AML-193 (cell line): Measurements from ENCODE around the gene CFAP46.
"Not testable (repeated sequence)": the region's sequence is repeated elsewhere in the genome, so short reads cannot be mapped to it uniquely, and the experiment has no call there.

Experiments used
- DNase-seq, 2 experiments: peaks; one replicate each; lab custom pipeline; 2025; lab: John Stamatoyannopoulos, UW

CFAP46 gene

GRCh38 chr10:132962623-132963429 lies 20.5 kb upstream of the CFAP46 start:
- DNase-seq: no peak

GRCh38 chr10:132961787-132962622 lies 19.6 kb upstream of the CFAP46 start:
- DNase-seq: no peak

GRCh38 chr10:132961420-132961786 lies 19.0 kb upstream of the CFAP46 start:
- no peak for DNase-seq

GRCh38 chr10:132960631-132961419 lies 18.5 kb upstream of the CFAP46 start:
- no peak for DNase-seq

- DNase-seq: no peak
Observed at GRCh38 chr10:132960071-132960472, 17.7 kb upstream of the CFAP46 start.

GRCh38 chr10:132959559-132959961 lies 17.2 kb upstream of the CFAP46 start:
- DNase-seq: no peak

- no peak for DNase-seq
Observed at GRCh38 chr10:132958883-132959558, 16.7 kb upstream of the CFAP46 start.

GRCh38 chr10:132957981-132958882 lies 15.9 kb upstream of the CFAP46 start:
- DNase-seq: no peak

GRCh38 chr10:132957131-132957530 lies 14.8 kb upstream of the CFAP46 start:
- DNase-seq: no peak

GRCh38 chr10:132956259-132956658 lies 13.9 kb upstream of the CFAP46 start:
- not testable (repeated sequence) for DNase-seq

GRCh38 chr10:132955479-132955878 lies 13.1 kb upstream of the CFAP46 start:
- DNase-seq: no peak

- no peak for DNase-seq
Observed at GRCh38 chr10:132953428-132953827, 11.1 kb upstream of the CFAP46 start.

- DNase-seq: no peak
Observed at GRCh38 chr10:132951926-132952325, 9.6 kb upstream of the CFAP46 start.

GRCh38 chr10:132948351-132948750 lies 6.0 kb upstream of the CFAP46 start:
- DNase-seq: no peak

- no peak for DNase-seq
Observed at GRCh38 chr10:132947843-132948242, 5.5 kb upstream of the CFAP46 start.

- no peak for DNase-seq
Observed at GRCh38 chr10:132946806-132947546, 4.6 kb upstream of the CFAP46 start.

GRCh38 chr10:132946311-132946710 lies 3.9 kb upstream of the CFAP46 start:
- DNase-seq: no peak

GRCh38 chr10:132945894-132946255 lies 3.5 kb upstream of the CFAP46 start:
- DNase-seq: no peak

- DNase-seq: no peak
Observed at GRCh38 chr10:132945125-132945893, 2.9 kb upstream of the CFAP46 start.
